KMS-11 (cell line): Measurements from ENCODE around the gene BTBD9.

Source experiments
- H2AFZ ChIP-seq: fragments of 200-600 bp; sonication (generic); 2 replicates; pipeline ENCODE4 v1.6.1; 2016; ENCODE audit warnings: antibody characterized with exemption, mixed run types, low read depth
- H3K27ac ChIP-seq: fragments of 200-600 bp; sonication (generic); 2 replicates; pipeline ENCODE4 v1.6.1; 2016; ENCODE audit warnings: mild to moderate bottlenecking, mixed run types
- H3K27me3 ChIP-seq: fragments of 200-600 bp; sonication (generic); 2 replicates; pipeline ENCODE4 v1.6.1; 2017; ENCODE audit warnings: mild to moderate bottlenecking, low read depth, mixed run types, moderate library complexity; ENCODE audit not compliant: insufficient read depth
- H3K36me3 ChIP-seq: fragments of 200-600 bp; sonication (generic); 2 replicates; pipeline ENCODE4 v1.6.1; 2017; ENCODE audit warnings: mild to moderate bottlenecking, mixed run types; ENCODE audit not compliant: insufficient read depth
- H3K4me1 ChIP-seq: fragments of 200-600 bp; sonication (generic); 2 replicates; pipeline ENCODE4 v1.6.1; 2016; ENCODE audit warnings: mild to moderate bottlenecking, low read depth, mixed run types; ENCODE audit not compliant: poor library complexity, severe bottlenecking
- H3K4me2 ChIP-seq: fragments of 200-600 bp; sonication (generic); 2 replicates; pipeline ENCODE4 v1.7.0; 2016; ENCODE audit warnings: mild to moderate bottlenecking, mixed run types
- H3K4me3 ChIP-seq: fragments of 200-600 bp; sonication (generic); IDR thresholded peaks from 2 replicates; pipeline ENCODE4 v1.6.1; 2017; ENCODE audit warnings: low read depth, low read length, mixed read lengths; ENCODE audit not compliant: insufficient read depth
- H3K79me2 ChIP-seq: fragments of 200-600 bp; sonication (generic); 2 replicates; pipeline ENCODE4 v1.6.1; 2016; ENCODE audit warnings: low read depth, mixed run types; ENCODE audit not compliant: insufficient read depth
- H3K9ac ChIP-seq: fragments of 200-600 bp; sonication (generic); 2 replicates; pipeline ENCODE4 v1.6.1; 2016; ENCODE audit warnings: mild to moderate bottlenecking, mixed run types
- H4K20me1 ChIP-seq: fragments of 200-600 bp; sonication (generic); 2 replicates; pipeline ENCODE4 v1.6.1; 2016; ENCODE audit warnings: mild to moderate bottlenecking, mixed run types; ENCODE audit not compliant: insufficient read depth
- TF ChIP-seq, protein P1 (sequence below): fragments of 200-600 bp; sonication (generic); conservative IDR thresholded peaks from 2 replicates; pipeline ENCODE4 v1.6.1; 2017; ENCODE audit warnings: low read depth, mild to moderate bottlenecking, antibody characterized with exemption, low read length, moderate library complexity, mixed read lengths

Gene BTBD9

DNA sequence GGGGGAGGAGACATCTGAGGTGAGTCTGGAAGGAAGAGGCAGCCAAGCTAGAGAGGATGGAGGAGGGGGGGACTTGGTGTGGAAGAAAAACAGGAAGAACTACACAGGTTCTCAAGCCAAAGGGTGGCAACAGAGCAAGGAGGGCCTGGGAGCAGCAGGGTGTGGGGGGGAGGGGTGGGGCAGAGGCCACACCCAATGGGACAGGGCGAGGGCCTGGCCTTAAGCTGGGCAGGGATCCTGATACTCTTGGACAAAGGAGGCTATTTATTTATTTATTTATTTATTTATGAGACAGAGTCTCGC, 461.2 kb downstream of the BTBD9 start:
- no peaks in the 10 kb centered on the region for H3K79me2 ChIP-seq
- H3K4me3 ChIP-seq = no peak overlapping the region
- H3K9ac ChIP-seq = no peak overlapping the region
- H3K4me2 ChIP-seq = no peak overlapping the region
- no peak overlapping the region for H3K27ac ChIP-seq
- H3K36me3 ChIP-seq = no peaks in the 10 kb centered on the region
- no peaks in the 10 kb centered on the region for H3K27me3 ChIP-seq
- TF ChIP-seq, protein P1, sequence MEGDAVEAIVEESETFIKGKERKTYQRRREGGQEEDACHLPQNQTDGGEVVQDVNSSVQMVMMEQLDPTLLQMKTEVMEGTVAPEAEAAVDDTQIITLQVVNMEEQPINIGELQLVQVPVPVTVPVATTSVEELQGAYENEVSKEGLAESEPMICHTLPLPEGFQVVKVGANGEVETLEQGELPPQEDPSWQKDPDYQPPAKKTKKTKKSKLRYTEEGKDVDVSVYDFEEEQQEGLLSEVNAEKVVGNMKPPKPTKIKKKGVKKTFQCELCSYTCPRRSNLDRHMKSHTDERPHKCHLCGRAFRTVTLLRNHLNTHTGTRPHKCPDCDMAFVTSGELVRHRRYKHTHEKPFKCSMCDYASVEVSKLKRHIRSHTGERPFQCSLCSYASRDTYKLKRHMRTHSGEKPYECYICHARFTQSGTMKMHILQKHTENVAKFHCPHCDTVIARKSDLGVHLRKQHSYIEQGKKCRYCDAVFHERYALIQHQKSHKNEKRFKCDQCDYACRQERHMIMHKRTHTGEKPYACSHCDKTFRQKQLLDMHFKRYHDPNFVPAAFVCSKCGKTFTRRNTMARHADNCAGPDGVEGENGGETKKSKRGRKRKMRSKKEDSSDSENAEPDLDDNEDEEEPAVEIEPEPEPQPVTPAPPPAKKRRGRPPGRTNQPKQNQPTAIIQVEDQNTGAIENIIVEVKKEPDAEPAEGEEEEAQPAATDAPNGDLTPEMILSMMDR = no peak
- no peaks in the 10 kb centered on the region for H4K20me1 ChIP-seq
- H3K4me1 ChIP-seq = no peaks in the 10 kb centered on the region
- no peak overlapping the region for H2AFZ ChIP-seq

DNA sequence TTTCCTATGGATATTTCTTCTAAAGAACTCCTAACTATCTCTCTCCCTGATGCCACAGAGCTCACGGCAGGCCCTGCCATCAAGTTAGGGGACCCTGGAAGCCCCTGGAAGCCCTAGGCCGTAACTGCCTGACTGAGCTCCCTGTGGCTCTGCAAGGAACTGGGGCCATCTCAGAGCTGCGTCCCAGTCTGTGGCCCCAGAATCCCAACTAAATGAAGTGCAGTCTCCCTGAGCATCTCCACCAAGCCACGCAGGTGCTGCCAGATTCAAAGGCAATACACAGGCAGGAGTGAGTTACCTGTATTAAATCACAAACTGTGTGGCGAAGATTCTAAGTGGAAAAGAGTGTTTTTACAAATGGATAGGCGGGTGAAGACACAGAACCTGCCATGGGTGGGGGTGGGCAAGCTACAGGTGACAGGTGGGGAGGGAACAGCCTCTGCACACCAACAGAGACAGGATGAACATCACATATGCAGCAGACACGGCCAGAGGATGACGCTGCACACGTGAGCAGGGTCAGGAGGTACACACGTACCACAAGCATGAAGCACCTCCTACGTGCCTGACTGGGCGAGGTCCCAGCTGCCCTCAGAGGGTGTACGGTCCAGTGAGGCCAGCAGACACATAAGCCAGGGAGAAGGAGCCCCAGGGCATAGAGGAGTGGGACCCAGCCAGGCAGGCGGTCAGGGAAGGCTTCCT, 461.7 kb downstream of the BTBD9 start:
- Histone ChIP-seq H3K27ac (no peak overlapping the region), H3K4me2 (no peak overlapping the region), H3K79me2 (no peaks in the 10 kb centered on the region), H3K4me1 (no peaks in the 10 kb centered on the region), H3K9ac (no peak overlapping the region), H2AFZ (no peak overlapping the region), H3K4me3 (no peak overlapping the region), H4K20me1 (no peaks in the 10 kb centered on the region), H3K36me3 (no peaks in the 10 kb centered on the region), H3K27me3 (no peaks in the 10 kb centered on the region)
- TF ChIP-seq, protein P1 = no peak

DNA sequence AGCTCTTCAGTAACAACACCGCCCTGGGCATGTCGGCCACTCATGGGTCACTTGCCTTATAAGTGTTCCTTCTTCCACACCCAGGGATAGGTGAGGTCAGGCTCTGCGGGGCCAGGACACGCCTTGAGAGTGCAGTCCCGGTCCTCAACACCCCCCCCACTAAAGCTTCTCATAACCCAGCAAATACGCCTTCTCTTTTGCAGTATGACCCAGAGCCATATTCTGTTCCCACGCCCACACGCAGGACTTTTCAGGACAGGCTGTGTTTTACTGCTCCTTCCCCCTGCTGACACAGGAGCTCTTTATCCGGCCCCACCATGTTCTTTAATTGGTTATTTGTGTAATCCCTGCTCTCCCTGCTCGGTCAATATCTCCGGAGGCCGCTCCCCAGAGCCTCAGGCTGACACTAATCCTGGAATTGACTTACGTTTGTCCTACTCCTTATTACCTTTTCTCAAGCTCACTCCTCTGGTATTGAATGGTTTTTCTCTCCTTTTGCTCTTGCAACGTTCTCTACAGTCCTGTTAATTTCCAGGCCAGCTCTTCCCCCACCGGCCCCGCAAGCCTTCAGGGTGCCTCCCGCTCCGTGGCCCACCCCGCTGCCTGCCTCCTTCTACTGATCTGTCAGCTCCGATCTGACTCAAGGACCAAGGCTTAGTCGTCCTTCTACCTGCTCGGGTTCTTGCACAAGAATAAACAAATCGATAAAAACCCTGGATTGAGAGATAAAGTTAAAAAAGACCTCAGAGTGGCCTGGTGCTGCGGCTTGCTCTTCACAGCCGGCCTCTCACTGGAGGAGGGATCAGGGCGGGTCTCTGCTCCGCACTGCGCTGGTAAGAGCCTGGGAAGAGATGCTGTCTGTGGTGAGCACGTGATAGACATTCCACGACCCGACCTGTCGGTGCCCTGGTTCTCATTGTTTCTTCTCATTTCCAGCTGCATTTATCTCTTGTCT, 462.7 kb downstream of the BTBD9 start:
- Histone ChIP-seq H3K4me2 (no peak overlapping the region), H3K9ac (no peak overlapping the region), H3K36me3 (no peaks in the 10 kb centered on the region), H3K27ac (no peak overlapping the region), H3K79me2 (no peaks in the 10 kb centered on the region), H3K4me1 (no peaks in the 10 kb centered on the region), H2AFZ (no peak overlapping the region), H4K20me1 (no peaks in the 10 kb centered on the region), H3K4me3 (no peak overlapping the region), H3K27me3 (no peaks in the 10 kb centered on the region)
- TF ChIP-seq, protein P1 = no peak

DNA sequence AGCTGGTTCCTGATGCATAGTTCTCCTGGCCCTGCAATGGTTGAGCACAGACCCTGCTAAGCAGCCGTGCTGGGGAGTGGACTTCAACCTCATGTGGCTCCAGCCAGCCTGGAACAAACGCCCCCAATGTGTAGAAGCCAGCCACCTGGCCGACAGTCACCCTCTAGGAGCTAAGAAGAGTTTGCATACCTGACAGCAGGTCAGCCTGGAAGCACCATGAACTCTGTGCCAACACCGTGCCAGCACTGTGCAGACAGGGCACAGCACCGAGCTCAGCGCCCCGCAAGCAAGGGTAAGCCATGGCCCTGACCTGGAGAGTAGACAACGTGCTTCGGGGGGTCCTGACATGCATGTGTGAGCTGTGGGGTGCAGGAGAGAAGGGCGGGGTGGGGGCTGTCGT, 463.9 kb downstream of the BTBD9 start:
- Histone ChIP-seq H3K79me2 (no peaks in the 10 kb centered on the region), H4K20me1 (no peaks in the 10 kb centered on the region), H3K4me2 (no peak overlapping the region), H2AFZ (no peak overlapping the region), H3K27me3 (no peaks in the 10 kb centered on the region), H3K4me3 (no peak overlapping the region), H3K36me3 (no peaks in the 10 kb centered on the region), H3K27ac (no peak overlapping the region), H3K4me1 (no peaks in the 10 kb centered on the region), H3K9ac (no peak overlapping the region)
- TF ChIP-seq, protein P1 = no peak
